ENCODE results near the gene CASZ1.

CASZ1 gene

DNA sequence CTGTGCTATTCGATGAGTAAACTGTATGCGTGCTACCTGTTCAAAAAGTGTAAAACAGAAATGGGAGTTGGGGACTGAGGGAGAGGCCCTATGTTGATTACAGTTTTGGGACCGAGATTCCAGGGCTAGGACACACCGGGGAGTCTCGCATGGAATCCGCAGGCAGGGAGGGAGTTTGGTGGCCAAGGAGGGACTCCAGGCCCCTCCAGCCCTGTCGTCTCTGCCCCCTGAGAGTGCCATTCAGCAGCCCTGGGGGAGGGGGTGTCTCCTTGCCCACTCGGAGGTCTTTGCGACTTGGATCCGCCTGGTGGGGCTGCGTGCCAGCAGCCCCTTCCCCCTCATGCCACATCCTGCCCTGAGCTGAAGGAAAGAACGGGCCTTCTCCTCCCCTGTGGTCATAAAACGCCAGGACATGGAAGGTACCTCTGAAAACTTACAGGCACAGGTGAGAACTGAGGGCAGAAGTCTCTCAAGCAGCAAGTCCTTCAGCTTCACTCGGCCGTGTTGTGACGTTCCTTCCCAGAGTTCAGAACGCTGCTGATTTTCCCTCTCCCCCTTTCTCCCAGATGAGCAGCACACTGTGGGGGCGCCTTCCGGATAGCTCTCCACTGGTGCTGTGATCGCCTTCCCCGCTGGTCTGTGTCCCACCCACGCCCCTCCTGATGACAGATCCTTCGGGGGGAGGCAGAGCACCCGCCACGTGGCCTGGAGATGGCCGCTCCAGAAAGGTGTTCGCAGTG, 180.3 kb downstream of the CASZ1 start:
- TF ChIP-seq EZH2phosphoT487 (conservative IDR thresholded peaks at IDR 0.05; ENCODE audit: low read length), result no peak
- TF ChIP-seq, protein P1, sequence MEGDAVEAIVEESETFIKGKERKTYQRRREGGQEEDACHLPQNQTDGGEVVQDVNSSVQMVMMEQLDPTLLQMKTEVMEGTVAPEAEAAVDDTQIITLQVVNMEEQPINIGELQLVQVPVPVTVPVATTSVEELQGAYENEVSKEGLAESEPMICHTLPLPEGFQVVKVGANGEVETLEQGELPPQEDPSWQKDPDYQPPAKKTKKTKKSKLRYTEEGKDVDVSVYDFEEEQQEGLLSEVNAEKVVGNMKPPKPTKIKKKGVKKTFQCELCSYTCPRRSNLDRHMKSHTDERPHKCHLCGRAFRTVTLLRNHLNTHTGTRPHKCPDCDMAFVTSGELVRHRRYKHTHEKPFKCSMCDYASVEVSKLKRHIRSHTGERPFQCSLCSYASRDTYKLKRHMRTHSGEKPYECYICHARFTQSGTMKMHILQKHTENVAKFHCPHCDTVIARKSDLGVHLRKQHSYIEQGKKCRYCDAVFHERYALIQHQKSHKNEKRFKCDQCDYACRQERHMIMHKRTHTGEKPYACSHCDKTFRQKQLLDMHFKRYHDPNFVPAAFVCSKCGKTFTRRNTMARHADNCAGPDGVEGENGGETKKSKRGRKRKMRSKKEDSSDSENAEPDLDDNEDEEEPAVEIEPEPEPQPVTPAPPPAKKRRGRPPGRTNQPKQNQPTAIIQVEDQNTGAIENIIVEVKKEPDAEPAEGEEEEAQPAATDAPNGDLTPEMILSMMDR (IDR thresholded peaks at IDR 0.05; ENCODE audit: insufficient read depth, low read length, poor library complexity, severe bottlenecking), result no peak
- Histone ChIP-seq H2AFZ (ENCODE audit: low read depth, low read length, severe bottlenecking) (no peak overlapping the region), H3K9ac (ENCODE audit: low read length) (no peak overlapping the region), H3K79me2 (ENCODE audit: insufficient read depth, low read length) (no peaks in the 10 kb centered on the region), H3K4me3 (ENCODE audit: insufficient read depth, low read length, poor library complexity, severe bottlenecking) (no peak overlapping the region), H3K27ac (ENCODE audit: low read depth, low read length) (no peak overlapping the region), H4K20me1 (ENCODE audit: low read depth, low read length) (no peaks in the 10 kb centered on the region), H3K4me2 (ENCODE audit: low read depth, low read length, poor library complexity, severe bottlenecking) (no peak overlapping the region), H3K36me3 (ENCODE audit: low read length) (no peaks in the 10 kb centered on the region), H3K9me2 (replicated peaks; ENCODE audit: insufficient read depth, low read length) (no peaks in the 10 kb centered on the region), H3K27me3 (ENCODE audit: low read length) (no peaks in the 10 kb centered on the region), H3F3A (ENCODE audit: insufficient read depth) (no peaks in the 10 kb centered on the region), H3K9me3 (ENCODE audit: insufficient read depth, low read length) (no peaks in the 10 kb centered on the region)

DNA sequence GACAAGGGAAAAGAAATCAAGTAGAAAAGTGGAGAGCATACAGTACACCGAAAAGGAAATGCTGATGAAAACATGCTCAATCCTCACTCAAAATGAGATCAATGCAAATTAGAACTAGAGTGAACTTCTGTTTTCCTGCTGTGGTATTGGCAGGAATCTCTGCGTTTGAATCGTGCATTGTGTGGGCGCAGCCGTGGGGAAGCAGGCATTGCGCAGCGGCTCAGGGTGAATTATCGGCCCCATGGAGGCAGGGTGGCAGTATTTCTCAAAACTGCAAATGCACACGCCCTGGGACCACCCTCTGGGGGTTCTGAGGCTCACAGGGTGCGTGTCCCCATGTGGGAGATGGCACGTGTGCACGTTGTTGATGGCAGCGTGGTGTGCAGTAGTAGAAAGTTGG, 181.1 kb downstream of the CASZ1 start:
- no peak overlapping the region for H3K9ac ChIP-seq (ENCODE audit: low read length)
- no peaks in the 10 kb centered on the region for H3K36me3 ChIP-seq (ENCODE audit: low read length)
- no peak overlapping the region for H3K4me3 ChIP-seq (ENCODE audit: insufficient read depth, low read length, poor library complexity, severe bottlenecking)
- H4K20me1 ChIP-seq (ENCODE audit: low read depth, low read length), result no peaks in the 10 kb centered on the region
- H3K4me2 ChIP-seq (ENCODE audit: low read depth, low read length, poor library complexity, severe bottlenecking), result no peak overlapping the region
- H3F3A ChIP-seq (ENCODE audit: insufficient read depth), result no peaks in the 10 kb centered on the region
- H3K27me3 ChIP-seq (ENCODE audit: low read length), result no peaks in the 10 kb centered on the region
- TF ChIP-seq EZH2phosphoT487 (conservative IDR thresholded peaks at IDR 0.05; ENCODE audit: low read length), result no peak
- TF ChIP-seq, protein P1 (IDR thresholded peaks at IDR 0.05; ENCODE audit: insufficient read depth, low read length, poor library complexity, severe bottlenecking), result no peak
- no peak overlapping the region for H3K27ac ChIP-seq (ENCODE audit: low read depth, low read length)
- no peaks in the 10 kb centered on the region for H3K79me2 ChIP-seq (ENCODE audit: insufficient read depth, low read length)
- no peaks in the 10 kb centered on the region for H3K9me2 ChIP-seq (replicated peaks; ENCODE audit: insufficient read depth, low read length)
- no peak overlapping the region for H2AFZ ChIP-seq (ENCODE audit: low read depth, low read length, severe bottlenecking)
- no peaks in the 10 kb centered on the region for H3K9me3 ChIP-seq (ENCODE audit: insufficient read depth, low read length)

DNA sequence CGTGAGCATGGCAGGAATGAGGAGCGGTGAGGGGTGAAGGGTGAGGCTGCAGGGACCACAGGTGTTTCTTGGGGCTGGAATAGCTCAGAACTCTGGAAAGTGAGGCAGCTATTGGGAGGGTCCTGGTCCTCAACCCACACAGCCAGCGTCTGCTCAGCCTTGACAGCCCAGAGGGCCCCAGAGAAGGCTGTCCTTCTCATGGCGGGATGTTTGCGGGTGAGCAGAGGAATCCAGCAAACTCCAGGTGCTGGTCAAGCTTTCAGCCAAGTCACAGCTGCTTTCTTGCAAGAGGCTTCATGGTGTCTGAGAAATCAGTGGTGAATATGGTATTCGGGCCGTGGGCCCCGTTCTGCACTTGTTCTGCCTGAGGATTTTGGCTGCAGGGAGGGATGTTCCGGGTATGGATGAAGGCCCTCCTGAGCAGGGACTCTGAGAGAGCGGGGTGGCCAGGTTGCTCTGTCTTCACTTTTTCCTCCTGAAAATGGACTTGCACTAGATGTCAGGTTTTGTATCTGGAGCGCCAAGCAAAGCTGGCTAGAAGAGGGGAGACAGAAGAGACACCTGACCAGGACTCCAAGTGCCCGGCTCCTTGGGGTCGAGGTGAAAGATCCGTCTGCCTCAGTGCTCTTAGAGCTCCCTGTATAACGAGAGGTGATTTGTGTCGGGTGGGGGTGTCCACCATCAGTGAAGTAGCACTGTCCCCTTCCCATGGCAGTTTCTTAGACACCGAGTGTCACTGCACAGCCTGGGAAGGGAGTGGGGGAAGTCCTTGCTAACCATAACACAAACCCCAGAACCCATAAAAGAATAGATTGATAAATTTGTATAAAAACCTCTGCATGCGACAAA, 181.8 kb downstream of the CASZ1 start:
- H2AFZ ChIP-seq (ENCODE audit: low read depth, low read length, severe bottlenecking), result no peak overlapping the region
- H4K20me1 ChIP-seq (ENCODE audit: low read depth, low read length), result no peaks in the 10 kb centered on the region
- no peaks in the 10 kb centered on the region for H3K36me3 ChIP-seq (ENCODE audit: low read length)
- no peaks in the 10 kb centered on the region for H3K9me3 ChIP-seq (ENCODE audit: insufficient read depth, low read length)
- H3K9ac ChIP-seq (ENCODE audit: low read length), result no peak overlapping the region
- H3K4me2 ChIP-seq (ENCODE audit: low read depth, low read length, poor library complexity, severe bottlenecking), result no peak overlapping the region
- H3K27me3 ChIP-seq (ENCODE audit: low read length), result no peaks in the 10 kb centered on the region
- no peaks in the 10 kb centered on the region for H3F3A ChIP-seq (ENCODE audit: insufficient read depth)
- TF ChIP-seq, protein P1 (IDR thresholded peaks at IDR 0.05; ENCODE audit: insufficient read depth, low read length, poor library complexity, severe bottlenecking), result no peak
- no peak for TF ChIP-seq EZH2phosphoT487 (conservative IDR thresholded peaks at IDR 0.05; ENCODE audit: low read length)
- no peaks in the 10 kb centered on the region for H3K9me2 ChIP-seq (replicated peaks; ENCODE audit: insufficient read depth, low read length)
- no peaks in the 10 kb centered on the region for H3K79me2 ChIP-seq (ENCODE audit: insufficient read depth, low read length)
- no peak overlapping the region for H3K27ac ChIP-seq (ENCODE audit: low read depth, low read length)
- no peak overlapping the region for H3K4me3 ChIP-seq (ENCODE audit: insufficient read depth, low read length, poor library complexity, severe bottlenecking)
